GM10847 (cell line): Measurements from ENCODE around the gene HS6ST3.

Source experiments
- POLR2A ChIP-seq: IDR thresholded peaks from 2 replicates; pipeline ENCODE4 v1.6.1; 2011; ENCODE audit not compliant: insufficient read length; ENCODE audit errors: extremely low read depth

HS6ST3 gene

DNA sequence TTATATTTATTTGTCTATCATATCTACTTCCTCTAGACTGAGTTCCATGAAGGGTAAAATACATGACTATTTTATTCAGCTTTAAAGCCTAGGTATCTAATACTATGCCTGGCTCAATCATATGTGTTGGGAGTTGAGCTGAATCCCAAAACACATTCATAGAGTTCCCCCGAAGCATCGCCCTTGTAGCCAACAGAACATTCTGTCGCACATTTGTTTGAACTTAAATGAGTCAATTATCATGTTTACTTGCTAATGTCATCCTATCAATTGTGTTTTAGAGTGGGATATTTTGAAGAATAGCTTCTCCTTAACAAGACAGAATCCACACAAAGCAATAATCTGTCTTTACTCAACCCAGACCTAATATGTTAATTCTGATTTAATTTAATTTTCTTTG lies 252.4 kb downstream of the HS6ST3 start:
- TF ChIP-seq POLR2A = no peak

DNA sequence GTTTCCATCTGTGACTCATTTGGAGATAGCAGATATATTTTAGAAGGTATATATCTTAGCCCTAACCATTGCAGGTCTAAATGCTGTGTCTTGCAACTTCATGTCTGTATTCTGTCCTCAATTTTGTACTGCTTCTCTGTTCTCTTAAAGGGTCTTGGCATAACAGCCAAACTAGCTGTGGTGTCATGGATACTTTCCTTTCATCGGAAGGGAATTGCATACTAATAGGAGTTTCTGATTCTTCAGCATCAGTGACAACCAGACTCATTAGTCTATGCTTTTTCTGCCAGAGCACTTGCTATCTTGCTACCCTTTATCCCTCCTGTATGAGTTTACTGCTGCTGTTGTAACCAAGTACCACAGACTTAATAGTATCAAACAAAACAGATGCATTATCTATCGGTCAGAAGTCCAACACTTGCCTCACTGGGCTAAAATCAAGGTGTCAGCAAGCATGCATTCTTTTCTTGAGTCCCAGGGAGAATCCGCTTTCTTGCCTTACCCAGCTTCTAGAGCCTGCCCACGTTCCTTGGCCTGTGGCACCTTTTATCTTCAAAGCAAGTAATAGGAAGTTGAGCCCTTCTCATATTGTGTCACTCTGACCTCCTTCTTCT lies 253.1 kb downstream of the HS6ST3 start:
- no peak for TF ChIP-seq POLR2A

DNA sequence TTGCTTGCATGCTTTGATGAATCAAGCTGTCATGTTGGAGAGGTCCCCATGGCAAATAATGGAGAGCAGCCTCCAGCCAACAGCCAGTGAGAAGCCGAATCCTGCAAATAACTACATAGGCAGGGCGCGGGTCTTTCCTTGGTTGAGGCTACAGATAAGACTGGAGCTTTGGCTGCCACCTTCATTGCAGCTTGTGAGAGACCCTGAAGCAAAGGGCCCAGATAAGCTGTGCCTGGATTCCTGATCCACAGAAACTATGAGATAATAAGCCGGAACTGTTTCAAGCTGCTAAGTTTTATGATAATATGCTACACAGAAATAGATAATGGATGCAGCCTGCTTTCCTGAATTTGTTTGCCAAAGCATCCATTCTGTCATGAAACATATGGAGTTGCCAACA lies 257.0 kb downstream of the HS6ST3 start:
- no peak for TF ChIP-seq POLR2A

DNA sequence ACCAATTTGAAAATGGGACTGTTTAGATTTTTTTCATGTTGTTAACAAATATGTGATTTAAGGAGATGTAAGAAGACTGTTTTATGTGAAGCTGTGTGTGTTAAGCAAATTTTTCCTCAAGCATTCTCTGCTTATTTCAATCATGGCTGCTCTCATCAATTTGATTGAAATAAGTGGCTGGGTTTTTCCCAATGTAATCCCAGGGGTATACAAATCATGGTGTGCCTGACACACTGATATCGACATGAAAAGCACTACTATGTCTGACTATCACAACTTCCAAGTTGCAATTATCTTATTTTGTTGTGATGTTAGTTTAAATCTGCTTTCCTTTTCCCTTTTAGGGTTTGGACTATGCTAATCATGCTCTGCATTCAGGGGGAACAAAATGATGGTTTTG lies 283.7 kb downstream of the HS6ST3 start:
- no peak for TF ChIP-seq POLR2A

DNA sequence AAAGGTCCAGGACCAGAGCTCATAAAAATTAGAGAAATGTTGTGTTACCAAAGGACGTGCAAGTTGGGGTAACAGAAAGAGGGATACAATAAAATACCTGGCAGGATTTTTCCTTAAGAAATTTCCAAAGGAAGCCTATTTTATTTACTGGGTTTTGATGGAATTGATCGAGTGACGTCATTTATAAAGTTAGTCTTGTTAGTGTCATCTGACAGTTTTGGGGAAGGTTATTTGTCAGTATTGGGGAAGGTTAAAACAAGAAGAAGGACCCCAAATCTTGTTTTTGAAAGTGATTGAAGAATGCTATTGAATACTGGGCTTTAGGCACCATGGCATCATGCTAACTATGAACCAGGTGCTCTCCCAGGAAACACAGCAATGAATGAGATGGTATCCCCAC lies 287.9 kb downstream of the HS6ST3 start:
- TF ChIP-seq POLR2A = no peak

DNA sequence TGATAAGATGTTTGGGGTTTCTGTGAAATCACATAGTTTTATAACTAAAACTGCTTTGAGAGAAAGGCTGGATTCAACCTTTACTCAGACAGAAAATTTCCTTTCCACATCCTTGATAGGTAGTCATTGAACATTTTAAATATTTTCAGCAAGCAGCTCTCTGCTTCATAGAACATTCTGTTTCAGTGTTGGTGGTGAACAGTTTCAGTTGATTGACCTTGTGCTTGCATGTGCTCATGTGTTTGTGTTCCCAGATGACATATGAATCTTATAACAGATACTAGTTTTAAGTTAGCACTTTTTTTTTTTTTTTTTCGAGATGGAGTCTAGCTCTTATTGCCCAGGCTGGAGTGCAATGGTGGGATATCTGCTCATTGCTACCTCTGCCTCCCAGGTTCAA lies 290.1 kb downstream of the HS6ST3 start:
- TF ChIP-seq POLR2A = no peak

DNA sequence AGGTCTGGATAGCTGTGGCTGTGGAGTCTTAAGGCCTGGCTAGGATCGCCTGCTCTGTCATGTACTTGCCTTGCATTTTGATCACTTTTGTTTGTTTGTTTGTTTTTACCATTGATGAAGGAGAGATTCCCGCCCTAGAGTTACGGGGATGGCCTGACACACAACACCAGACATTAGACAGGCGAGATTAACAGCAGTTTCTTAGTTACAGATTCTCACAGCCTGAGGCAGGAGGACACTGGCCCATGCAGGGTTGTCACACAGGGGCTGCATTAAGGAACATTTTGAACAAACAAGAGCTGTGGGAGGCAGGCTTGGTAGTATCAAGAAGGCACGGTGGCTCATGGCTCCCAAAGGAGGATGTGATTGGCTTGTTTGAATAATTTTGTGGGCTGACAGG lies 291.8 kb downstream of the HS6ST3 start:
- TF ChIP-seq POLR2A = no peak

DNA sequence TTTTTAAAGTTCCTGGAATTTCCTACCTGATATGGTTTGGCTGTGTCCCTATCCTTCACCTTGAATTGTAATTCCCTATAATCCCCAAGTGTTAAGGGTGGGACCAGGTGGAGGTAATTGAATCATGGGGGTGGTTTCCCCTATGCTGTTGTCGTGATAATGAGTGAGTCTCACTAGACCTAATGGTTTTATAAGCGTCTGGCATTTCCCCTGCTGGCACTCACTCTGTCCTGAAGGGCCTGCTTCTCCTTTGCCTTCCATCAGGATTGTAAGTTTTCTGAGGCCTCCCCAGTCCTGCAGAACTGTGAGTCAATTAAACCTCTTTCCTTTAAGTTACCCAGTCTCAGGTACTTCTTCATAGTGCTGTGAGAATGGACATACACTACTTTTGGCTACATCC lies 298.7 kb downstream of the HS6ST3 start:
- TF ChIP-seq POLR2A = no peak

DNA sequence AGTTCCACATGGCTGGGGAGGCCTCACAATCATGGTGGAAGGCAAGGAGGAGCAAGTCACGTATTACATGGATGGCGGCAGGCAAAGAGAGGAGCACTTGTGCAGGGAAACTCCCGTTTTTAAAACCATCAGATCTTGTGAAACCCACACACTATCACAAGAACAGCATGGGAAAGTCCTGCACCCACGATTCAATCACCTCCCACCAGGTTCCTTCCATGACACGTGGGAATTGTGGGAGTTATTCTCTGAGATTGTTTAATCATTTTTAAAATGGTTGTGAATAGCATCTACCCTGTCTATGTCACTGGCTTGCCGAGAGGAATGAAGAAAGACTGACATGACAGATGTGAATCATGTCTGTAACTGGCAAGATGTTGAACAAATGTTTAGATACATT lies 301.7 kb downstream of the HS6ST3 start:
- no peak for TF ChIP-seq POLR2A

DNA sequence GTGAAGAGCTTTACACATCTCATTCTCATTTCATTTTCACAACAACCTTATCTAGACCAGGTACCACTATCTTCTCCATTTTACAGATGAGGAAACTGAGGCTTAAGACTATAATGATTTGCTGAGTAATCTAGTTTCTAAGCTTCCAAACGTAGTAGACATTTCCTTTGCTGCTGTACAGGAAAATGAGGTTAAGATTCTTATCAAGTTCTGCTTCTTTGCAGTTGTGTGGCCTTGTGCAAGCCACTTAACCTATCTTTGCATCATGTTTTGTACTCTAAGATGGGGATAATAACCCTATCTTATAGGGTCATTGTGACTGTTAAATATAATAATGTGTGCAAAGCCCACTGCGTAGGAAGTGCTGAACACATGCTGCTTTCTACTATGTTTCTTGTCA lies 307.9 kb downstream of the HS6ST3 start:
- TF ChIP-seq POLR2A = no peak

DNA sequence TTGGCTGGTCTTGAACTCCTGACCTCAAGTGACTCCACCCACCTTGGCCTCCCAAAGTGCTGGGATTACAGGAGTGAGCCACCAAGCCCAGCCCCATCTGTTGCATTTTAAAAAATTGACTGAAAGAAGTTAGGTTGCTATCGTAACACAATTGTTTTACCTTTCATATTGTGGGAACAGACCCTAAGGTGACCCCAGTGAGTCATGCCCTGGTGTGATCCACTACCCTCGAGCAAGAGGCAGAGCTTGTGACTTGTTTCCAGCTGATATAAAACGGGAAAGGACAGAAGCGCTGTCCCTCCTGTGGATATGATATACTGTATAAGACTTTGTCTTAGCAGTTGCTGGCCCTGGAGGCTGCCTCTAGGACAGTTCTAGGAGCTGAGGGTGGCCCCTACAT lies 308.6 kb downstream of the HS6ST3 start:
- TF ChIP-seq POLR2A = no peak

DNA sequence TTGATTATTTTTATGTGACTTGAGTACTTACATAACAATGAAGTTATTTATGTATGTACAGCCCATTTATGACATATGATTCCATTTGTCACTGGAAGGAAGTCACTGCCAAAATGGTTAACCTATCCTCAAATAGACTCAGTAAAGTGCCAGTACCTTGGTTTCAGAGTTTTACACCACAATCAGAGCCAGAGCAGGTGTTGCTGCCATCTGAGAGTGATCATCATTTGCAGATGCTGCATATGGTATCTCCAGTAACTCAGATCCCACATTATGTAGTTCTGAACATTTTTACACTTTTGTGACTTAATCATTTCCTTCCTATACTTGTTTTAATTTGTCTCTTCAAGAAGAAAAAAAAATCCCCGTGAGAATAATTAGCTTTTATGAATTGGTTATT lies 313.3 kb downstream of the HS6ST3 start:
- TF ChIP-seq POLR2A = no peak

DNA sequence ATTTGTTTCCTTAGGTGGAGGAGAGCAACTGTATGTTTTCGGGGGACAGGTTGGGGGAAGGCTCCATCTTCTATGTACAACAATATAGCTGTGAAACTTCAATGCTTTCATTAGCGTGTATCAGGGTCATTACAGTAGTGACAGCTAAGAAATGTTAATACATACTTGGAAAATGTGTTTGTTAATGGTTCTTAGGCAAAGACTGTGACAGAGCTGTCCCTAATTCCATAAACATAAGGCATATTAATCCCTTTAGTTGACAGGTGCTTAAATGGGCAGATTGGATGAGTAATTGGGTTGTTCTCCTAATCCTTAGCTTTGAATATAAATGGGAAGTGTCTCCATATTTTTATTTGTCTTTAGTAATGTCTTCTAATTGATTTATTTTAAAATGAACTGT lies 313.7 kb downstream of the HS6ST3 start:
- TF ChIP-seq POLR2A = no peak

DNA sequence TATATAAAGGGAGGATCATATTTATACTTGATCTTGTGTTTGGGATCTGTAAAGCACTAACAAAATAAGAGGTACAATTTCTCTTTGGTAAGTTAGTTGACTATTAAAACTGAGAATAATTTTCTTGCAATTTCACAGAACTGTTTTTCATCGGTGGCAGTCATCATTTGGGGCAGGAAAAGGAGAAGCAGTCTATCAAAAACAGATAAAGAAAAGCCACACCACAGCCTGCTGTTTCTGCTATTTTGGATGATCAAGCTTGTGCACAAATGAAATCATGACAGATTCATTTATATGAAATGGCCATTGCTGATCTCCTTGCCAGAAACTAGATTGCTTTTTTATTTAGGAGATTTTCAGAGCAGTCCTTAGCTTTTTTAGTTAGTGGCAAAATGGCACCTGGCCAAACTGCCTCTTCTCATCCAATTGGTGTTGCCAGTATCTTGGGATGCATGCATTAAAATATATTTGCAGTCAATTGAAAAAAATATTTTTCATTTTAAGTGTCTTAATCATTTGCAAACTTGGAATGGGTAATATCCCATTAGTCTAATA lies 326.0 kb downstream of the HS6ST3 start:
- no peak for TF ChIP-seq POLR2A

DNA sequence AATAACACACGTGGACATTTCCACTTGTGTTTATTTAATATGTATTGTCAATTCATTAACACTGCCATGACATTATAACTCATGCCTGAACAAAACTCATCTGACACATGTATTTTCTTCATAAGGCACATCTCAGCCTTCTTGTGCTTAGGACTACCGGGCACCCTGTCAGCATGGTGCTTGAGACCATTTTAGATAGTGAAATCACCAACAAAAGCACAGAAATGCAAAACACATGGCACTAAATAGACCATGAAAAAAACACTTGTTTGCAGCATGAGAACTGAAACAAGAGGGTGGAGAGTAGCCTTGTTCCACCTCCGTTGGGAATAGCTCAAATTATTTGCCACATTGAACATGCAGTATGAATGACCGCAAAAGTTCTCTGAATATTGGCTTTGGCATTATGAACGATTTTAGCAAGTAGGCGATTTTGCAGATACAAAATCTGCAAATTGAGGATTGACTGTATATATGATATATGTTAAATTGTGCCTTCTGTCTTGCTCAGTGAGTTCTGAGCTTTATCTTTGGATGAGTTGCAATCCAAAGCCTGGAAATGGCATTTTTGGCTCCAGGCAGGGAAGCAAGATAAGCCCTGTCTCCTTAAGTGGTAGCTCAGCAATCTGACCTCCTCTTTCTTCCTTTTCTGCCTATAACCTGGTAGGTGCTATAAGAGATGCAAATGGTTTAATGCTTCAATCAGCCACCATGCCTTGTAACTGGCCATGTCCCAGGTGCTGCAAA lies 328.2 kb downstream of the HS6ST3 start:
- no peak for TF ChIP-seq POLR2A

DNA sequence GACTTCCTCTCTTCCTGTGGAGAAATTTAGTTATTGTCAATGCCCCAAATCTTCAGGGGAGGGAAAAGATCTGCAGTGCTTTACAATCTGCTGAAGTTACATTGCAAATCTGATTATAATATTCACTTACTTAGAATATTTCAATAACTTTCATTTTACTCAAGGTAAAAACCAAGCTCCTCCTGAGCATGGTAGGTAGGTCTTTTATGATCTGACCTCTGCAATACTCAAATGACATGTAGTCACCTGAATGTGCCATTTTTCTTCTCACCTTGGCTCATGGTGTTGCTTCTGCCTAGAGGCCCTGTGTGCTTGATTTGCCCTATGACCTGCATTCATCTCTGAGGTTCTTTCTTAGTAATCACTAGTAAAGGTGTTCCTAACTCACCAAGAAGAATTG lies 331.4 kb downstream of the HS6ST3 start:
- TF ChIP-seq POLR2A = no peak

DNA sequence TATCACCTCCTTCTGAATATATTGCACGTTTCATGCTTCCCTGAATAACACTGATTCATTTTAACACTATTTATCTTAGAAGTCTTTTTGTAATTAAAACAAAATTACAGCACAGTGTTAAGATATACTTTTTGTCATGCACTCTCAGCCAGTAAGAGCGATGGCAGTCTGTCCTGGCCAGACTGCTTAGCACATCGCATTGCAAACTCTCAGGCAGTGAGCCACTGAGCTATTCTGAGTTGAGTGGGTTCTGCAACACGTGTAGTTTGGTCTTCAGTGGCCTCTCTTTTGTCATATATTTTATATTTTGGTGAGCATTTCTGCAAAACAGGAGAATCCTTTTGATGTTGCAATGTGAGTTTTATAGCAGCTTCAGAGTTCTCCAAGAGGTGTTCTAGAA lies 332.1 kb downstream of the HS6ST3 start:
- no peak for TF ChIP-seq POLR2A
